NCI-H146 (cell line): ENCODE measurements around the gene GLIS1.

Experiments
- DNase-seq: peaks from one replicate; lab custom pipeline; 2025; lab: John Stamatoyannopoulos, UW

Gene GLIS1

DNA sequence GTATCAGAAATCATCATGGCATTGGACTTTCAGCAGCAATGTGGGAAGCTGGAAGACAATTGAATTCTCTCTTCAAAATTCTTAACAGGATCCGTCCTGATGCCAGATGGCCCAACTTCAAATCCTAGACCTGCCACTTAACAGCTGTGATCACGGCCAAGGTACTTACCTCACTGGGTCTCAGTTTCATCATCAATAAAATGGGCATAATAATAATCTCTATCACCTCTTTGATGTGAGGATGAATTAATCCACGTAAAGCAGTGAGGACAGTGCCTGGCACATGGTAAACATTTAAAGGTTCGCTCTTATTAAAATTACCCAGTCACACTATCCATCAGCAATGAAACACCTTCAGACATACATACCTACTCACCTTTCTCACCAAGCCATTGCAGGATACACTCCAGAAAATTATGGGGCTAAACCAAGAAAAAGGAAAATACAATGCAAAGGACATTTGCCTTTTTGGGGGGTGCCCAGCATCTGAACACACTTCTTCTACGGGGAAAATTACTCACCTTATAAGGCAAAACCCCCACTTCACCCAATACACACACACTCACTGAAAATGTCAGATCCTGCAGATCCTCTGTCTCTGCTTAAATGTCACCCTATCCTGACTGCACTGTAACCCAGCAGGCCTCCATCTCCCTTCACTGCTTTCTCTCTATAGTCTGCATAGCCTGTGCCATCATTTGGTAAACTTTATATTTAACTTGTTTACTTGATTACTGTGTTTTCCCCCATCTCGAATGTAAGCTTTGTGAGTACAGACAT lies 21.7 kb downstream of the GLIS1 start:
- DNase-seq: no peak

DNA sequence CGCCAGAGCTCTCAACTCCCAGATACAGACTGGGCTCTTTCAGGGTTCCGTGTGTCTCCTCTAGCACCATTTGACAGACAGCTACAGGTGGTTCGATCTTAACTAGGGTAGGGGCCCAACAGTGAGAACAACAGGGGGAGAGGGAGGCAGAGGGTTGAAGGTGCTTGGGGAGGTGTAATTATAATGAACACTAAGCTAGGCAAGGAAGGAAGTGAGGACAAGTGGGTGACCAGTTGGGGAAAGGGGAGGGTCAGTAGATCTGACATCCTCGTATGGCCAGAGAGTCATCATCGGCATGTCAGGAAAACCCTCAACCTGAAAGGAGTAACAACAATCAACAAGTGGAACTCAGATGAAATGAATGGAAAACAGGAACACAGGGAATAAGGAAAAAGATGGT lies 22.8 kb downstream of the GLIS1 start:
- DNase-seq: no peak

DNA sequence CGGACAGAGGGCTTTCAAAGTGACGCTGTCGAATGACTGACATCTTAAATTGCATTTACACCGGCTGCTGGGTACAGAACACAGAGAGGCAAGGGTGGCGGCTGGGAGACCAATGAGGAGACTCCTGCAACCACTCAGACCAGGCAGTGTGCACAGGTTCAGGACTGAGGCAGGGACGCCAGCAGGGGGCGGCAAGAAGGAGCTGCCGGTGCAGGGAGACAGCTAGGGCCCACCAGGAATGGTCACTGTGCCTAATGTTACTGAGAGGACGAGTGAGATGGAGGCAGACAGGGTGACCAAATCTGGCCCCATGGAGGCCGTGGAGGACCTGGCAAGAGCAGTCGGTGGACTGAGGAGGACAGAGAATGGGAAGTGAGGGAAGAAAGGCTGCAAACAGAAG lies 23.5 kb downstream of the GLIS1 start:
- peak; percentile 26 for DNase-seq

DNA sequence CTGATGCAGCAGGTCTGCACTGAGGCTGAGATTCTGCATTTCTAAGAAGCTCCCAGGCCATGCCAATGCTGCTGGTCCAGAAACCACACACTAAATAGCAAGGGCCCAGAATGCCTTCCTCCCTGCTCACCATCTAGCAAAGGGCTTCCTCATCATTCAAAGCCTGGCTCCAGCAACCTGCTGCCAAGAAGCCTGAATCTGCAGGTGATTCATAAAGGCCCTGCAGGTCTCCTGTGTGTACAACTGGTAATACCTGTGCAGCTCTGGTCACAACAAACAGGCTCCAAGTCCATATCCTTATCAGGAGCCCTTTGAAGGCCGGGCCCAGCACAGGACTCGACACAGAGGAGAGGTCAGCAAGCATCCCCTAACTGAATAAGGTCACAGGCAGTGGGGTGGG lies 26.7 kb downstream of the GLIS1 start:
- DNase-seq: no peak

DNA sequence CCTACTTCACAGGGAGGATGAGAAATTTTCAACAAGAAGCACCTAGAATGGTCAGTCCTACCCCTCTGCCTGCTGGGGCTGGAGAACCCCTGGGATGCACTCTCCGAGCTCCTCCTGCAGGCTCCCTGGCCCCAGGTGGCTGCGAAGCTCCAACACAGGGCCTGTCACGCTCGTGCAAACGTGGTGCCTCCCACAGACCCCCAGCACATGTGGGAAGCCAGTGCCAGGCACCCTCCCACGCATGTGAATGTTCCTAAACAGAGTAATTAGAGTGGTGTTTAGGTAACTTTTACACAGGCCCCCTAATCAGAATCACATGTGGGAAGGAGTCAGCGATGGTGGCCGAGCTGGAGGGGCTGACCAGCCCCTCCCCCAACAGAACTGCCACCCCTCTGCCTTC lies 28.4 kb downstream of the GLIS1 start:
- no peak for DNase-seq

DNA sequence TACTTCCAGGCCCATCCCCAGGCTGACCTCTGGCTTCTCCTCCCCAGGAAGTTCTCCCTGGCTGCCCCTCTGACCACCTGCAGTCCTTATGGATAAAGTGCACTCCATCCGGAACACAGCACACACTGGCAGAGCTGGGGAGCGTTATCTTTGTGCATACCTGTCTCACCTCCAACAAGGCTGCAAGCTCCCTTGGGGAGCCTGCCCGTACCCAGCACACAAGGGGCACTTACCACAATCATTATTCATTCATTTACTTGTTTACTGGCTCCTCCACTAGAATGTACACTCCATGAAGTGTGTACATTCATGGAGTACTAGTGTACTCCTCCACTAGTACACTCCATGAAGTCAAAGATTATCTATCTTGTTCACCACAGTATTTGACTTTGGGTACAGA lies 30.3 kb downstream of the GLIS1 start:
- DNase-seq: no peak

DNA sequence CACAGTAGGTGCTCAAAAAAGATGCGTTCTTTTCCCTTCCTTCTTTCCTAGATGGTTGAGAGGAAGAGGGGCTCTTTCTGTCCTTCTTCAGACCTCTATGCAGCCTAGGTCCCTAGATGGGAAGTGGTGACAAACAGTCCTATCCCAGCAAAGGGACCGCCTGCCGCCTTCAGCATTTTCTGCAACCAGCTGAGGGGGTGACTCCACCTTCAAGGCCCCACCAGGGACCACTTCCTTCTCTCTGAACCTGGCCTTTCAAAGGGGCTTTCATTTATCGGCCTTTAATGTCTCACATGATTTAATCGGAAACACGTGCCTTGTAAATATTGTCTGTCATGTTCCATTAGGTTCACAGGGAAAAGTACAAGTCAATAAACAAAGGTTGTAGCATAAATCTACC lies 32.6 kb downstream of the GLIS1 start:
- DNase-seq: no peak

DNA sequence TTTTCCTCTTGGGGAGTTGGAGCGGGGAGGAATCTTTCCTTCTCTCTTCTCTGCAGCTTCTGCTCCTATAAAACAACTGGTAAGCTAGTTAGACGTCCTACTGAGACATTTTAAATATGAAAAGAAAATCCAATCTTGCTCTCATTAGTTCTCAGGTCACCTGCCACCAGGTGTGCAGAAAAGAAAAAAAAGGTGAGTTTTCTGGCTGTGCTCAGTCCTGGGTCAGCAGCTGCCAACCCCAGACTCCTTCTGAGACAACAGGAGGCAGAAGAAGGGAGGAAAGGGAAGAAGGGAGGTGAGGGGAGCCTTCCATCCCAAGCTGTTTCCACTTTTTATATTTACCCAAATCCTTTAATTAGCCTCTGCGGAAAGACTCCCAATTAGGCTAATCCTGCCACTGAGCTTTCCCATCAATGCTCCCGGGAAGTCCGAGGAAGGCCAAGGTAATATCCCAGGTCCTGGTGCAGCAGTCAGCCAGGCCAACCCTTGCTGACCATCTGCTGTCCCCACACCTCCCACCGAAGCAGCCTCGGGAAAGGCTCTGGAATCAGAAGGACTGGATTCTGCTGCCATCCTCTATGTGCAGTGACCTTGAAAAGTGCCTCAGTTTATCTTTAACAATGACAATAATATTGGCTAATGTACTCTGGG lies 33.4 kb downstream of the GLIS1 start:
- peak; percentile 82 for DNase-seq

DNA sequence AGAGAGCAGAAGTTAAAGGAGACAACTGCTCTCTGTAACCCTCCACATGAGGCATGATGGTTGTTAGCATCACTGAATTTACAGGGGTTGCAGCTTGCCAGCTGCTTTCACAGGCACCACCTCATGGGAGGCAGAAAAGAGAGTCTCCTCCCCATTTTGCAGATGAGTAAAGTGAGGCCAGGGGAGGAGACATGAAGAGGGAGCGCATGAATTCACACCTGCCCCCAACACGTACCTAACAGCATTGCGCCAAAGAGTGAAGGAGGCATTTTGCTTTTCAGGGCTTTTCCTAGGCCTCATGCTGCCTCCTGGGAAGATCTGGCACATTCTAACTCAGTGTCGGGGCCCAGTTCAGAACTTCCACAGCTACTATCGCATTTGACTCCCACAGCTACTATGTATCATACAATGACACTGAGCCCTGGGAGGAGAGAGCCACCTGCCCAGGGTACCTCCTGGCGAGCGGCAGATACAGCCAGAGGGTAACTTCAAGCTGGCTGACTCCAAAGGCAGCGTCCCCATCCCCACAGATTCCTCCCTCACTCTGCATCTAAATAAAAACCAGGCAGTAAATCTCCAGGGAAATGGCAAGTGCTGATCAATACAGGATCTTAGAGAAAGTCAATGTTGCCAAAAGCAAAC lies 34.0 kb downstream of the GLIS1 start:
- peak; percentile 88 for DNase-seq

DNA sequence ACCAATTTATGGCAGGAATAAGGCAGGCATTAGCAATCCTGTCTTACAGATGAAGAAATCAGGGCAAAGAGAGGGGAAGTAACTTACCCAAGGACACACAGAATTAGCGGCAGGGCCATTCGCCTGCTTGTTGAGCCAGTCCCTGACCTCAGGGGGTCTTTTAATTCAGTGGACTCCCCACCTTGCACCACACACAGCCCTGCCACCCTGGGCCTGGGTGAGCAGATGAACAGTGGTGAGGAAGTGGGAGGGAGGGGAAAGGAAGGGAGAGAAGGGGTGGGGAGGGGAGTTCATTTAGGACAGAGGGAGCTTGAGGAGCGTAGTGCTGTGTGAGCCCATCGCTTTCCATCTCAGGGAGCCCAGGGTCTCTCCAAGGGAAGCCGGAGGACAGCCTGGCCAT lies 34.7 kb downstream of the GLIS1 start:
- DNase-seq: no peak

DNA sequence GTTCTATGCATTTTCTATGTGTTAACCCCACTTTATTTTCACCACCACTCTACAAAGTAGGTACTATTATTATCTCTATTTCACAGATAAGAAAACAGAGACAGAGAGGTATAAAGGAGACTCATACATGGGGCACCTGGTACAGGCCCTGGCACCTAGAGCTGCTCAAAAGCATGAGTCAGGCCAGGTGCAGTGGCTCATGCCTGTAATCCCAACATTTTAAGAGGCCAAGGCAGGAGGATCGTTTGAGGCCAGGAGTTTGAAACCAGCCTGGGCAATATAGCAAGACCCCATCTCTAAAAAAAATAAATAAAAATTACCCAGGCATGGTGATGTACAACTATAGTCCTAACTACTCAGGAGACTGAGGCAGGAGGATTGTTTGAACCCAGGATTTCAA lies 35.8 kb downstream of the GLIS1 start:
- DNase-seq: no peak

DNA sequence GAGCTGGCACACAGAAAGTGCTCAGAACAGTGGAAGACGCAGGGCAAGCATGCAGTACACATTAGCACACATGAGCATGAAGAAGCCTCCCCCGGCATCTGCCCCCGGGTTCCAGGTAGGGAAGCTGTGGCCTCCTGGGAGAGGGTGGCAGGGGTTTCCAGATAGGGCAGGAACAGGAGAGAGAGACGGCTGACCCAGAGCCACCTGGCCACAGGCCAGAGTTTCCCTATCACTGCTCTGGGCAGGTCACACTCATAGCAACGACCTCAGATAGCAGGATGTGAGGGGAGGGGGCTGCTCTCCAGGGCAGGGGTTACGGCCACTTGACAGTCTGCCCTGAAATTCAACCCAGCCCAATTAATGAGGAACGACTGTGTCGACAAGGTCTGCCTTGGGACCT lies 36.6 kb downstream of the GLIS1 start:
- DNase-seq: no peak

DNA sequence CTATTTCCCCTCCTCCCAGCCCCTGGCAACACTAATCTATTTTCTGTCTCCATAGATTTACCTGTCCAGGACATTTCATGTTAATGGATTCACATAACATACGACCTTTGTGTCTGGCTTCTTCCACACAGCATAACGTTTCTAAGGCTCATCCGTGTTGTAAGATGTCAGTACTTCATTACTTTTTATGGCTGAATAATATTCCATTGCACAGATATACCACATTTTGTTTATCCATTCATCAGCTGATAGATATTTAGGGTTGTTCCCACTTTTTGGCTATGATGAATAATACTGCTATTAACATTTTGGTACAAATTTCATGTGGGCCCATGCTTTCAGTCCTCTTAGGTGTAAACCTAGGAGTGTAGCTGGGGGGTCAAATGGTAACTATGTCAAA lies 38.2 kb downstream of the GLIS1 start:
- no peak for DNase-seq

DNA sequence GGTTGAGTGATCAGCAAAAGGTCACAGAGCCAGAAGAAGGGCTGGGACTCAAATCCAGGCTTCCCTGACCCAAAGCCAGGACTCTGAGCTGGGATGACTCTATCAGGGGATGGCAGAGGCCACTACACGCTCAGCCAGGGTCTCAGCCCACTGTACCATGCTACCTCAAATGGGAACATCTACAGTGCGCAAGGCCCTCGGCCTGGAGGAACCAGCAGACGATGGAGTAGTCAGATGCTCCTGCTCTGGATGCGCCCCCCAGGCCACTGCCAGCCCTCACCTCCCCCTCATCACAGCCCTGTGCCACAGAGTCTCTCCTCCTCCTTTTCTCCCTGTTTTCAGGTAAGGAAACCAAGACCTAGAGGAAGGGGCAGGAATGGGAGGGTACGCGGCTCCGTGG lies 39.0 kb downstream of the GLIS1 start:
- DNase-seq: no peak

DNA sequence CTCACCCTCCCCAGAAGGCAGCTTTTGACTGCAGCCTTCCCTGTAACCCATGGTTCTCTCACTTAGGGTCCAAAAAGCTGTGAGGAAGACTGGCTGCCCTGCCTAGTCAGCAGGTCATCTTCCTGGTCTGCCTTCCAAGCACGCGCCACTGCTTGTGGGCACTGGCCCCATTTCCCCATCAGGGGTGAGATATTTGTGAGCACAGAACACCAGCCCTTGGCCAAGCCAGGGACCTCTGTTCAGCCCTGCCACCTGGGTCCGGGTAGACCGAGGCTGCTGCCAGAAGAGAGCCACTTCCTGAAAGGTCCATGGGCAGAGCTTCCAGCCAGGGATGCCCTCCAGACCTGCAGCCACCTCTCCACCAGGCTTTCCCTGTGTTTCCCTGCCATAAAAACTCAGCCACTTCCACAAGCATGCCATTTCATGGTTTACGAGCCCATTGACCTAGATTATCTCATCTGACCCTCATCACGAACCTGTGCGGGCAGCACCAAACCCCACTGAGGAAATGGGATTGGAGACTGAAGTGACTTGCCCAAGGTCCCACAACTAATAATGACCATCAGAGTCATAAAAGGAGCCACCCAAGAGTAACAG lies 40.5 kb downstream of the GLIS1 start:
- no peak for DNase-seq

DNA sequence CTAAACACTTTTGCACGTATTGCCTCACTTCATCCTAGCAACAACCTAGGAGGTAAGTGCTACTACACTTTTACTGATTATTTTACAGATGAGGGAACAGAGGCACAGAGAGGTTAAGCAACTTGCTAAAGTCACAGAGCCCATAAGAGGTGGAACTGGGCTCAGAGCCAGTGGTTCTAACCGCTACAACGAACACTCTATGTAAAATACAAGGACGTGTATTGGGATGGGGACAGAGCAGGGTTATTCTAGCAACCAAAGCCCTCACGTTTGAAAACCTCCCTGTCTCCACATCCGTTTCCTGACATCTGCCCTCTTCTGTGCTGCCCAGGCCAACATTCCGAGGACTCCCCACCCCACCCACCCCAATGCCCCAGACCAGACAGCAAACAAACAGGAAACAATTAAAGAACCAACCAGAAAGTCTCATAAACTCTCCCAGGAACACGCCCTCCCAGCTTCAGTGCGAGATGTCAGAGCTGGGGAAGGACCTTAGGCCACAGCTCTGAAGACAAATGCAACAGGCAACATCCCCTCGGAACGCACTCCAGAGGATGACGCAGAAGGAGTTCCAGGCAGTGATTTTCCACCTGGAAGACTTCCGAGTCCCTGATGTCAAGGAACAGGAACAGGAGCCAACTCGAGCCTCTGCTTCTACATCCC lies 41.1 kb downstream of the GLIS1 start:
- no peak for DNase-seq

DNA sequence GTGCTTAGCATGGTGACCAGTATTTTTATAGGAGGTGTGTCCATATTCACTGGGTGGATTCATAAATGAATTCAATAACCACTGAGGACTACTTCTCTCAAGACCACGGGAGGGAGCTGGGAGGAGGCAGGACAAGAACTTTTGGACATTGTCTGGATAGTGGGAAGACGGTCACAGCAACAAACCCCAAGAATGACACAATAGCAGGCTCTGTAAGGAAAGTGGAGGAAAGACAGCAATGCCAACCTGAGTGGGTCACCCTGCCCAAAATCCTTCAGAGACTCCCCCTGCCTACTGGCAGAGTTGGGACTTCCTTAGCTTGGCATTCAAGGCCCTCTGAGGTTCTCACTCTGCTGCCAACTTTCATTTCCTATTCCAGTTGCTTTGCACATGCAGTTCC lies 42.0 kb downstream of the GLIS1 start:
- DNase-seq: no peak

DNA sequence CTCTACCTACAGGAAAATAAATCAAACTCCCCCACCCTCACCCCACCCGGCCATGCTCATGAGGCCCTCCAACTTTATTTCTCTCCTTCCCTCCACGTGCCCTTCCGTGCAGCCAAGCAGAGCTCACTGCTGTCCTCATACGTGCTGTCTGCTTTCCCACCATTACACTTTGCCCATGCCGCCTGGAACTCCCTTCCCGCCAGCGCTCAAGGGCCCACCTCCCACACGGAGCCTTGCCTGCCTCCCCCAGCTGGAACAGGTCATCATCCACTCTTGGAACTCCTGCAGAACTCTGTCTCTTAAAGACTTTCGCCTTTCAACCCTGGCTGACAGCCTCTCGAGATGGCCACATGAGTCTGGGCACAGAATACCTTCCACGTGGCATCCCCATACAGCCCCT lies 42.4 kb downstream of the GLIS1 start:
- DNase-seq: no peak

DNA sequence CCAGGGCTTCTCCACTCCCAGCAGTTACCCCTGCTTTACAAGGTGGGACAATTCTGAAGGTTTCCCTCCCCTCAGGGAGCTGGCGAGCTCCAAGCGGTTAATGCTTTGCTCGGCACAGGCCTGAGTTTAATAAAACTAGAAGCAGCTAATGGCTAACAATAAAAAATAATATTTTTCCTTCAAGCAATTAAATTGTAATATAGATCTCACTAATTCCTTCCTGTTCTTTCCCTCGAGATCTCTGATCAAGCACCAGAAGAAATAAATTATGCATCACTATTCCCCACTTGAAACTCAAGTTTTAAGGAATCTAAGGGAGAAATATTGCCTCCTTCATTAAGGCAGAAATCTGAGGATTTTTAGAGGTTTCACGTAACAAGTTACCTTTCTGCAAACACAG lies 42.9 kb downstream of the GLIS1 start:
- no peak for DNase-seq

DNA sequence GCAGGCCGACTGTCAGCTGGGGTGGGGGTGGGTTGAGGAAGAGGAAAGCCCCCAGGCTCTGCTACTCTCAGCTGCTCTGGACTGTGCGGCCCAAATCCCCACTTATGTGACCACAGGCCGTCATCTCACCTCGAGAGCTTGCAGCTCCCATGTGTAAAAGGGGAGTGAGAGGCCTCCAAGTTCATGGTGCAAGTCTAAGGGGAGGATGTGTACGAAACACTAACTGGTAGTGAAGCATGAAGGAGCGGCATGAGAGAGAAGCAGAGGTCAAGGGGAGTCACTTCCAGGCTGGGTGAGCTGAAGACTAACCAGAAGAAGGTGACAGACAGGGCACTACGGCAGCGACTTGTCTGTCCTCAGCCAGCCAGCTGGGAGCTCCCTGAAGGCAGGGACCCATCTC lies 43.8 kb downstream of the GLIS1 start:
- DNase-seq: no peak

DNA sequence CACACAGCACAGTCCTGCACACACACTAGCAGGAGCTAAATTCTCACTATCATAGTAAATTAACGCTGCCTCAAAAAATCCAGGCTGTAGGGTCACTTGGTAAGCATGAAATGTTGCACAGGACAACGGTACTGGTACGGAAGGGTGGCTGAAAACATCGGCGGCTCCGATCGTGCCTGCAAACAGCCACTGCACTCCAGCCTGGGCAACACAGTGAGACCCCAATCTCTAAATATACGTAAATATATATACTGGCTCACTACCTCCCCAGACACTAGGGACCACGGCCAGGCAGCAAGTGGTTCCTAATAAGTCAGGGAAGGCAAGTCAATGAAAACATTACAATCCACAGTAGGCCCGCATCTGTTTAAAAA lies 44.3 kb downstream of the GLIS1 start:
- DNase-seq: no peak
